ENCODE measurements around the gene SLC38A1. TPM values are rescaled to one million over a fixed set of nuclear protein-coding genes. Genes with fewer than 3 reads are reported as not detected.
A peak's percentile ranks its signal among the peaks of the same experiment; 100 is the strongest.

Gene SLC38A1
- polyA plus RNA-seq, 4 donors: 3.6 to 50.8 (median 21.6) TPM

GRCh38 chr12:46148327-46149078 lies 120.3 kb downstream of the SLC38A1 start:
- H3K36me3 ChIP-seq (ENCODE audit: control insufficient read depth in 3 of 3, insufficient read depth in 2 of 3, low read depth in 1 of 3, low read length in 3 of 3): no peaks in the 10 kb centered on the region

GRCh38 chr12:46147144-46147543 lies 121.7 kb downstream of the SLC38A1 start:
- Histone ChIP-seq H3K4me1 (ENCODE audit: control insufficient read depth in 3 of 3, insufficient read depth in 2 of 3, low read depth in 1 of 3, low read length in 2 of 3) (peaks cover 0 to 5% (median 0%) of the 10 kb centered on the region in 3 donors), H3K36me3 (ENCODE audit: control insufficient read depth in 3 of 3, insufficient read depth in 2 of 3, low read depth in 1 of 3, low read length in 3 of 3) (no peaks in the 10 kb centered on the region), H3K9me3 (ENCODE audit: control insufficient read depth in 2 of 2, insufficient read depth in 1 of 2, low read depth in 1 of 2, low read length in 1 of 2) (no peaks in the 10 kb centered on the region), H3K27ac (ENCODE audit: low read depth in 1 of 3, low read length in 2 of 3) (no peak overlapping the region), H3K27me3 (ENCODE audit: control insufficient read depth in 3 of 3, insufficient read depth in 3 of 3, low read length in 3 of 3) (peaks cover 0 to 3% (median 0%) of the 10 kb centered on the region in 3 donors), H3K4me3 (ENCODE audit: low read depth in 1 of 3, low read length in 3 of 3) (no peak overlapping the region)
- FAIRE-seq: no peak
- WGBS, 3 donors: 78 to 89% (median 85%) methylated on average over 3 of the region's 3 CpGs
- no peak for DNase-seq

More at GRCh38 chr12:46148327-46149078, 120.3 kb downstream of the SLC38A1 start:
- H3K27me3 ChIP-seq (ENCODE audit: control insufficient read depth in 3 of 3, insufficient read depth in 3 of 3, low read length in 3 of 3): peaks cover 0 to 3% (median 0%) of the 10 kb centered on the region in 3 donors
- no peak overlapping the region for H3K4me3 ChIP-seq (ENCODE audit: low read depth in 1 of 3, low read length in 3 of 3)
- H3K27ac ChIP-seq (ENCODE audit: low read depth in 1 of 3, low read length in 2 of 3): no peak overlapping the region
- no peak for FAIRE-seq
- WGBS, 3 donors: 88 to 96% (median 91%) methylated on average over 5 of the region's 5 CpGs
- H3K9me3 ChIP-seq (ENCODE audit: control insufficient read depth in 2 of 2, insufficient read depth in 1 of 2, low read depth in 1 of 2, low read length in 1 of 2): no peaks in the 10 kb centered on the region
- peaks cover 0 to 5% (median 0%) of the 10 kb centered on the region in 3 donors for H3K4me1 ChIP-seq (ENCODE audit: control insufficient read depth in 3 of 3, insufficient read depth in 2 of 3, low read depth in 1 of 3, low read length in 2 of 3)
- no peak for DNase-seq

DNA sequence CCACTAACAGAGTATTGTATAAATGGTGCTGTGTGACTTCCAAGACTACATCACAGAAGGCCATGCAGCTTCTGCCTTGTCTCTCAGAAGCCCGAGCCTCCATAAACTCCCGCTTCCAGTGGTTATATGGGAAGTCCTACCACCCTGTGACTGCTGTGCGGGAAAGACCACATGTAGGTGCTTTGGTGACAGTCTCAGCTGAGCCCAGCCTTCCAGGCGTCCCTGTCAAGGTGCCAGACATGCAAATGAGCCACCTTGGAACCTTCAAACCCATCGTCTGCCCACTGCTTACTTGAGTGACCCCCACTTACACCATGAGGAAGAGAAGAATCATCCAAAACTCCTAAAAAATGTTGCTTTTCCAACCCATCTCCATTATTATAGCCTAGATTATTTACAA lies 123.0 kb downstream of the SLC38A1 start:
- Histone ChIP-seq H3K27me3 (ENCODE audit: control insufficient read depth in 3 of 3, insufficient read depth in 3 of 3, low read length in 3 of 3) (peaks cover 0 to 3% (median 0%) of the 10 kb centered on the region in 3 donors), H3K4me3 (ENCODE audit: low read depth in 1 of 3, low read length in 3 of 3) (no peak overlapping the region), H3K27ac (ENCODE audit: low read depth in 1 of 3, low read length in 2 of 3) (no peak overlapping the region), H3K4me1 (ENCODE audit: control insufficient read depth in 3 of 3, insufficient read depth in 2 of 3, low read depth in 1 of 3, low read length in 2 of 3) (peaks cover 0 to 5% (median 0%) of the 10 kb centered on the region in 3 donors), H3K9me3 (ENCODE audit: control insufficient read depth in 2 of 2, insufficient read depth in 1 of 2, low read depth in 1 of 2, low read length in 1 of 2) (no peaks in the 10 kb centered on the region), H3K36me3 (ENCODE audit: control insufficient read depth in 3 of 3, insufficient read depth in 2 of 3, low read depth in 1 of 3, low read length in 3 of 3) (no peaks in the 10 kb centered on the region)
- no peak for DNase-seq
- WGBS, 3 donors: 85 to 90% (median 87%) methylated on average over 5 of the region's 5 CpGs
- no peak for FAIRE-seq

GRCh38 chr12:46144433-46144832 lies 124.4 kb downstream of the SLC38A1 start:
- H3K36me3 ChIP-seq (ENCODE audit: control insufficient read depth in 3 of 3, insufficient read depth in 2 of 3, low read depth in 1 of 3, low read length in 3 of 3): no peaks in the 10 kb centered on the region
- no peak overlapping the region for H3K27ac ChIP-seq (ENCODE audit: low read depth in 1 of 3, low read length in 2 of 3)
- no peak for FAIRE-seq
- no peak overlapping the region for H3K4me3 ChIP-seq (ENCODE audit: low read depth in 1 of 3, low read length in 3 of 3)
- H3K27me3 ChIP-seq (ENCODE audit: control insufficient read depth in 3 of 3, insufficient read depth in 3 of 3, low read length in 3 of 3): peaks cover 0 to 3% (median 0%) of the 10 kb centered on the region in 3 donors
- H3K9me3 ChIP-seq (ENCODE audit: control insufficient read depth in 2 of 2, insufficient read depth in 1 of 2, low read depth in 1 of 2, low read length in 1 of 2): no peaks in the 10 kb centered on the region
- DNase-seq: no peak
- WGBS, 3 donors: 88 to 93% (median 93%) methylated on average over 2 of the region's 2 CpGs
- H3K4me1 ChIP-seq (ENCODE audit: control insufficient read depth in 3 of 3, insufficient read depth in 2 of 3, low read depth in 1 of 3, low read length in 2 of 3): peaks cover 0 to 3% (median 0%) of the 10 kb centered on the region in 3 donors

DNA sequence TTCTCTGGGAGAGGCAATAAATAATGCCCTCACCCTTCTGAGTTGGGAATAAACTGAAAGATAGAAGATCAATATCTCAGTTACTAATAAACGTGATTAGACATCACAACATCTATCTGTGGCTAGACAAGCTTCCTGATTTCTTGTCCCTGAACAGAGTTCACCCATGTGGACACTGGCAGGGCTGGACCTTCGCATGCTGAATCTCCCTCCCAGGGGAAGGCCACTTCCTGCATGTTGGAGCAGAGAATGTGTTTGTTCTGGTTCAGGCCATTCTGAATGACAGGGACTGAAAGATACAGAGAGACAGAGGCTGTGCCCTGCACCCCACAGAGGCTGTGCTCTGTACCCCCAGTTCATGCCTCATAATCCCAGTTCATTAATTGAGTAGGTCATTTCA lies 132.6 kb downstream of the SLC38A1 start:
- Histone ChIP-seq H3K4me1 (ENCODE audit: control insufficient read depth in 3 of 3, insufficient read depth in 2 of 3, low read depth in 1 of 3, low read length in 2 of 3) (no peaks in the 10 kb centered on the region), H3K4me3 (ENCODE audit: low read depth in 1 of 3, low read length in 3 of 3) (no peak overlapping the region), H3K27ac (ENCODE audit: low read depth in 1 of 3, low read length in 2 of 3) (no peak overlapping the region), H3K27me3 (ENCODE audit: control insufficient read depth in 3 of 3, insufficient read depth in 3 of 3, low read length in 3 of 3) (no peaks in the 10 kb centered on the region), H3K36me3 (ENCODE audit: control insufficient read depth in 3 of 3, insufficient read depth in 2 of 3, low read depth in 1 of 3, low read length in 3 of 3) (no peaks in the 10 kb centered on the region), H3K9me3 (ENCODE audit: control insufficient read depth in 2 of 2, insufficient read depth in 1 of 2, low read depth in 1 of 2, low read length in 1 of 2) (no peaks in the 10 kb centered on the region)
- peak in 1 of 2 donors; percentile 30 for DNase-seq
- no peak for FAIRE-seq
- WGBS, 3 donors: 42 to 65% (median 64%) methylated on average over 2 of the region's 2 CpGs

DNA sequence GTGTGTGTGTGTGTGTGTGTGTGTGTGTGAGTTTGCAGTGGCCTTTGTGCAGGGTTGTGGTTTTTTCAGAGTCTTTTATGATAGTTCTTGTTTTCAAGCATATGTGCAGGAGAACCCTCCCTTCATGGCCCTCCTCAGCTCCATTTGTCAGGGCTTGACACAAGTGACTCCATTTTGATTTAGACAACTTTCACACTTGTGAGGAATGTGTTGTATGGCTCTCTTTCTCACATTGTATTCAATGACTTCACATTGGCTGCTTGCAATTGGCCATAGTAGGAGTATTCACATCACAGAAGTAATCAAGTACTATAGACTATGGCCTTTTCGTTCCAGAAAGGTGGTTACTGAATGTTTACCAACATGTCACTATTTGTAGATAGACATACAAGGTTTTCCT lies 133.1 kb downstream of the SLC38A1 start:
- 75 to 83% (median 77%) methylated on average over 1 of the region's 1 CpG for whole genome bisulfite sequencing, 3 donors
- DNase-seq: no peak
- no peaks in the 10 kb centered on the region for H3K9me3 ChIP-seq (ENCODE audit: control insufficient read depth in 2 of 2, insufficient read depth in 1 of 2, low read depth in 1 of 2, low read length in 1 of 2)
- no peak for FAIRE-seq
- no peaks in the 10 kb centered on the region for H3K27me3 ChIP-seq (ENCODE audit: control insufficient read depth in 3 of 3, insufficient read depth in 3 of 3, low read length in 3 of 3)
- H3K27ac ChIP-seq (ENCODE audit: low read depth in 1 of 3, low read length in 2 of 3): no peak overlapping the region
- H3K4me3 ChIP-seq (ENCODE audit: low read depth in 1 of 3, low read length in 3 of 3): no peak overlapping the region
- H3K4me1 ChIP-seq (ENCODE audit: control insufficient read depth in 3 of 3, insufficient read depth in 2 of 3, low read depth in 1 of 3, low read length in 2 of 3): no peaks in the 10 kb centered on the region
- no peaks in the 10 kb centered on the region for H3K36me3 ChIP-seq (ENCODE audit: control insufficient read depth in 3 of 3, insufficient read depth in 2 of 3, low read depth in 1 of 3, low read length in 3 of 3)

GRCh38 chr12:46134852-46135251 lies 134.0 kb downstream of the SLC38A1 start:
- H3K36me3 ChIP-seq (ENCODE audit: control insufficient read depth in 3 of 3, insufficient read depth in 2 of 3, low read depth in 1 of 3, low read length in 3 of 3): no peaks in the 10 kb centered on the region
- H3K4me3 ChIP-seq (ENCODE audit: low read depth in 1 of 3, low read length in 3 of 3): no peak overlapping the region
- H3K9me3 ChIP-seq (ENCODE audit: control insufficient read depth in 2 of 2, insufficient read depth in 1 of 2, low read depth in 1 of 2, low read length in 1 of 2): no peaks in the 10 kb centered on the region
- no peak for FAIRE-seq
- H3K27ac ChIP-seq (ENCODE audit: low read depth in 1 of 3, low read length in 2 of 3): no peak overlapping the region
- DNase-seq: no peak
- H3K27me3 ChIP-seq (ENCODE audit: control insufficient read depth in 3 of 3, insufficient read depth in 3 of 3, low read length in 3 of 3): no peaks in the 10 kb centered on the region
- H3K4me1 ChIP-seq (ENCODE audit: control insufficient read depth in 3 of 3, insufficient read depth in 2 of 3, low read depth in 1 of 3, low read length in 2 of 3): no peaks in the 10 kb centered on the region

GRCh38 chr12:46134205-46134811 lies 134.5 kb downstream of the SLC38A1 start:
- DNase-seq (no peak), FAIRE-seq (no peak)
- Histone ChIP-seq H3K36me3 (ENCODE audit: control insufficient read depth in 3 of 3, insufficient read depth in 2 of 3, low read depth in 1 of 3, low read length in 3 of 3) (no peaks in the 10 kb centered on the region), H3K9me3 (ENCODE audit: control insufficient read depth in 2 of 2, insufficient read depth in 1 of 2, low read depth in 1 of 2, low read length in 1 of 2) (no peaks in the 10 kb centered on the region), H3K27me3 (ENCODE audit: control insufficient read depth in 3 of 3, insufficient read depth in 3 of 3, low read length in 3 of 3) (no peaks in the 10 kb centered on the region), H3K4me1 (ENCODE audit: control insufficient read depth in 3 of 3, insufficient read depth in 2 of 3, low read depth in 1 of 3, low read length in 2 of 3) (no peaks in the 10 kb centered on the region), H3K4me3 (ENCODE audit: low read depth in 1 of 3, low read length in 3 of 3) (no peak overlapping the region), H3K27ac (ENCODE audit: low read depth in 1 of 3, low read length in 2 of 3) (no peak overlapping the region)
- WGBS, 3 donors: 83 to 92% (median 84%) methylated on average over 2 of the region's 2 CpGs

Measured in small intestine (tissue), 7 donors.